DND-41 (cell line): ENCODE measurements around the gene NF1.

ENCODE experiments used
- CTCF ChIP-seq: IDR thresholded peaks from 2 replicates; pipeline ENCODE4 v1.5.1; 2012; ENCODE audit warnings: borderline replicate concordance, low read length, moderate library complexity, mild to moderate bottlenecking; ENCODE audit not compliant: poor library complexity, severe bottlenecking; ENCODE audit errors: extremely low read depth
- EZH2 ChIP-seq: IDR thresholded peaks from 3 replicates; pipeline ENCODE4 v1.6.1; 2012; ENCODE audit warnings: borderline replicate concordance, low read depth, mild to moderate bottlenecking, moderate library complexity, low read length, inconsistent platforms; ENCODE audit not compliant: severe bottlenecking

- TF ChIP-seq EZH2 (no peak), CTCF (no peak)
These were observed 330.7 kb downstream of the NF1 start for GRCh38 chr17:31425282-31426040.
